ENCODE results near the gene BCAP31. TPM values are rescaled to one million over a fixed set of nuclear protein-coding genes. Genes with fewer than 3 reads are reported as not detected.

BCAP31 gene
- total and polyA plus RNA-seq, 2 of the 13 experiments (the other 11 are each of a cell fraction or from before 2014, with no cell fraction given), result 139 to 178 TPM

- peak; percentile 48 for TF ChIP-seq UBTF (CRISPR knock-in tag; IDR thresholded peaks at IDR 0.05)
- no peak for TF ChIP-seq ZNF670 (CRISPR knock-in tag; IDR thresholded peaks at IDR 0.05; ENCODE audit: borderline replicate concordance)
- TF ChIP-seq GABPA (IDR thresholded peaks at IDR 0.05; ENCODE audit: low read depth, low read length), result no peak
- no peak for TF ChIP-seq GABPA (CRISPR knock-in tag; IDR thresholded peaks at IDR 0.05; ENCODE audit: low read depth)
- TF ChIP-seq ZNF562 (CRISPR knock-in tag; IDR thresholded peaks at IDR 0.05; ENCODE audit: borderline replicate concordance), result no peak
- TF ChIP-seq PTBP1 (IDR thresholded peaks at IDR 0.05; ENCODE audit: low read depth, low read length, poor library complexity, severe bottlenecking), result no peak
- TF ChIP-seq SALL2 (CRISPR knock-in tag; IDR thresholded peaks at IDR 0.05), result no peak
- TF ChIP-seq ZNF674 (CRISPR knock-in tag; IDR thresholded peaks at IDR 0.05; ENCODE audit: low read depth), result no peak
- no peak for TF ChIP-seq FOSL1 (CRISPR knock-in tag; IDR thresholded peaks at IDR 0.05; ENCODE audit: borderline replicate concordance)
- no peak for TF ChIP-seq ZBTB38 (CRISPR knock-in tag; IDR thresholded peaks at IDR 0.05)
- no peak for TF ChIP-seq ZNF383 (CRISPR knock-in tag; IDR thresholded peaks at IDR 0.05; ENCODE audit: borderline replicate concordance)
- TF ChIP-seq ZNF317 (CRISPR knock-in tag; IDR thresholded peaks at IDR 0.05), result no peak
- TF ChIP-seq MLLT10 (CRISPR knock-in tag; IDR thresholded peaks at IDR 0.05), result no peak
- no peak for TF ChIP-seq SRY (CRISPR knock-in tag; IDR thresholded peaks at IDR 0.05)
- TF ChIP-seq YEATS4 (CRISPR knock-in tag; IDR thresholded peaks at IDR 0.05; ENCODE audit: borderline replicate concordance), result no peak
- TF ChIP-seq SOX6 (IDR thresholded peaks at IDR 0.05), result no peak
- TF ChIP-seq SOX6 (CRISPR knock-in tag; IDR thresholded peaks at IDR 0.05), result no peak; the same call in 1 of the 2 replicates
- no peak for TF ChIP-seq KLF15 (CRISPR knock-in tag; IDR thresholded peaks at IDR 0.05; ENCODE audit: borderline replicate concordance)
- no peak for TF ChIP-seq ZNF569 (CRISPR knock-in tag; IDR thresholded peaks at IDR 0.05; ENCODE audit: borderline replicate concordance)
- no peak for TF ChIP-seq ZNF335 (CRISPR knock-in tag; IDR thresholded peaks at IDR 0.05)
- no peak for TF ChIP-seq ARHGAP35 (CRISPR knock-in tag; IDR thresholded peaks at IDR 0.05; ENCODE audit: borderline replicate concordance)
- TF ChIP-seq BATF2 (CRISPR knock-in tag; IDR thresholded peaks at IDR 0.05), result no peak
- TF ChIP-seq NCOA2 (CRISPR knock-in tag; IDR thresholded peaks at IDR 0.05), result no peak
- TF ChIP-seq PHF8 (CRISPR knock-in tag; IDR thresholded peaks at IDR 0.05), result no peak
- no peak for TF ChIP-seq NR2F6 (IDR thresholded peaks at IDR 0.05)
- 0 out of 2 replicates have a peak, but pooled peaks have one; percentile 3 for TF ChIP-seq NR2F6 (CRISPR knock-in tag; IDR thresholded peaks at IDR 0.05)
- TF ChIP-seq MAZ (IDR thresholded peaks at IDR 0.05; ENCODE audit: borderline replicate concordance, low read depth, low read length), result no peak
- no peak for TF ChIP-seq MAZ (CRISPR knock-in tag; IDR thresholded peaks at IDR 0.05; ENCODE audit: low read depth)
- no peak for TF ChIP-seq SP140L (CRISPR knock-in tag; IDR thresholded peaks at IDR 0.05; ENCODE audit: borderline replicate concordance)
- no peak for TF ChIP-seq HNRNPK (IDR thresholded peaks at IDR 0.05; ENCODE audit: low read depth, low read length, poor library complexity, severe bottlenecking)
- TF ChIP-seq YEATS2 (CRISPR knock-in tag; IDR thresholded peaks at IDR 0.05; ENCODE audit: borderline replicate concordance), result no peak
- no peak for TF ChIP-seq HOXA5 (CRISPR knock-in tag; IDR thresholded peaks at IDR 0.05)
Observed at GRCh38 chrX:153763989-153764755, 40.0 kb upstream of the BCAP31 start, which contains the start of gene PLXNB3 (continued).

Data from HepG2 (cell line).